ENCODE data around the gene OGFOD2.

GRCh38 chr12:122997343-122998250 is 22.6 kb downstream of the OGFOD2 start:
- TF ChIP-seq, protein P1, sequence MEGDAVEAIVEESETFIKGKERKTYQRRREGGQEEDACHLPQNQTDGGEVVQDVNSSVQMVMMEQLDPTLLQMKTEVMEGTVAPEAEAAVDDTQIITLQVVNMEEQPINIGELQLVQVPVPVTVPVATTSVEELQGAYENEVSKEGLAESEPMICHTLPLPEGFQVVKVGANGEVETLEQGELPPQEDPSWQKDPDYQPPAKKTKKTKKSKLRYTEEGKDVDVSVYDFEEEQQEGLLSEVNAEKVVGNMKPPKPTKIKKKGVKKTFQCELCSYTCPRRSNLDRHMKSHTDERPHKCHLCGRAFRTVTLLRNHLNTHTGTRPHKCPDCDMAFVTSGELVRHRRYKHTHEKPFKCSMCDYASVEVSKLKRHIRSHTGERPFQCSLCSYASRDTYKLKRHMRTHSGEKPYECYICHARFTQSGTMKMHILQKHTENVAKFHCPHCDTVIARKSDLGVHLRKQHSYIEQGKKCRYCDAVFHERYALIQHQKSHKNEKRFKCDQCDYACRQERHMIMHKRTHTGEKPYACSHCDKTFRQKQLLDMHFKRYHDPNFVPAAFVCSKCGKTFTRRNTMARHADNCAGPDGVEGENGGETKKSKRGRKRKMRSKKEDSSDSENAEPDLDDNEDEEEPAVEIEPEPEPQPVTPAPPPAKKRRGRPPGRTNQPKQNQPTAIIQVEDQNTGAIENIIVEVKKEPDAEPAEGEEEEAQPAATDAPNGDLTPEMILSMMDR (conservative IDR thresholded peaks at IDR 0.05), result no peak
- no peak for TF ChIP-seq ZFX (IDR thresholded peaks at IDR 0.05)
